Measurements from ENCODE around the gene CCDC149.

- TF ChIP-seq CTCF (conservative IDR thresholded peaks at IDR 0.05 in 1 of 2, IDR thresholded peaks at IDR 0.05 in 1 of 2; ENCODE audit: extremely low read depth in 1 of 2, insufficient read depth in 1 of 2, low read depth in 1 of 2, low read length in 2 of 2) (no peak), EZH2 (IDR thresholded peaks at IDR 0.05; ENCODE audit: borderline replicate concordance, low read length) (no peak)
Measured at GRCh38 chr4:24768006-24768405, 144.8 kb downstream of the CCDC149 start.

Measured in mammary epithelial cell (primary cell).